ENCODE data around the gene ZBTB4.

The ZBTB4 gene

DNA sequence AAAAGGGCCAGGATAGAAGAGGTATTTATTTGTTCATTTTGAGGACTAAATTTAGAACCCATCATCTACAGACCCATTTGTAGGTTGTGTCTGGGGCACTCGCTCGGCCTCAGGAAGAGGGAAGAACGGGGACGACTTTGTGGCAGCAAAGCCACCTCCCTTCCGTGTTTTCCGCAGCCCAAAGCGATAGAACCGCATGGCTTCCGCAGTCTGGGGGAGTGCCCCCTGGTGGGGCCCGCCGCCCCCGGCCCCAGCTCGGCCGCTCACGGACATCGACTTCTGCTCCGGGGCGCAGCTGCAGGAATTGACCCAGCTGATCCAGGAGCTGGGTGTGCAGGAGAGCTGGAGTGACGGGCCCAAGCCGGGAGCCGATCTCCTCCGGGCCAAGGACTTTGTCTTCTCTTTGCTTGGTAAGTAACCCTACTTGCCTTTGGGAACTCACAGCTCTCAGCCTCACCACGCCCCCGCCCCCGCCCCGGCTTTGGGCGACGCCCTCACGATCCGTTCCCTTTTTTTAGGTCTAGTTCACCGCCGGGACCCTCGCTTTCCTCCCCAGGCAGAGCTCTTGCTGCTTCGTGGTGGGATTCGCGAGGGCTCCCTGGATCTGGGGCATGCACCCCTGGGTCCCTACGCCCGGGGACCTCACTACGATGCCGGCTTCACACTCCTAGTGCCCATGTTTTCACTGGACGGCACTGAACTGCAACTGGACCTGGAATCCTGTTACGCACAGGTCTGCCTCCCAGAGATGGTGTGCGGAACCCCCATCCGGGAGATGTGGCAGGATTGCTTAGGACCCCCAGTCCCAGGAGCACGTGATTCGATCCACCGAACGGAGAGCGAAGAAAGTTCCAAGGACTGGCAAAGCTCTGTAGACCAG, 43.5 kb downstream of the ZBTB4 start:
- peak overlapping the region in 1 of 2 experiments; percentile 6 for H3K18ac ChIP-seq (ENCODE audit: low read depth in 1 of 2, low read length in 2 of 2)
- no peak overlapping the region for H3K14ac ChIP-seq (ENCODE audit: low read length in 2 of 2)
- peaks cover 46% of the 10 kb centered on the region for H3K4me1 ChIP-seq (ENCODE audit: control insufficient read depth, insufficient read depth, low read depth, low read length)
- H4K8ac ChIP-seq (ENCODE audit: low read length), result peak overlapping the region; percentile 73
- H3K27me3 ChIP-seq (ENCODE audit: control insufficient read depth in 1 of 2, insufficient read depth in 1 of 2, low read length in 2 of 2), result peaks cover 23 to 35% of the 10 kb centered on the region in 2 experiments
- DNase-seq, result peak; percentile 48
- no peak overlapping the region for H2AK5ac ChIP-seq (ENCODE audit: low read length, severe bottlenecking)
- H3K4me3 ChIP-seq (ENCODE audit: insufficient read depth in 1 of 2, low read depth in 1 of 2, low read length in 2 of 2), result peak overlapping the region; percentile 60 to 70
- WGBS, result 10% methylated on average over 49 of the region's 49 CpGs
- H2BK120ac ChIP-seq (ENCODE audit: low read depth, low read length), result no peak overlapping the region
- peak overlapping the region; percentile 51 for H3K9ac ChIP-seq (ENCODE audit: low read length)
- peak overlapping the region; percentile 79 for H3K4me2 ChIP-seq (ENCODE audit: low read length, poor library complexity, severe bottlenecking)
- H3K23ac ChIP-seq (ENCODE audit: low read length in 2 of 2), result no peak overlapping the region
- no peak overlapping the region for H2BK12ac ChIP-seq (ENCODE audit: low read length in 2 of 2)
- peak overlapping the region; percentile 72 for H2AFZ ChIP-seq (ENCODE audit: low read depth, low read length)
- peak overlapping the region in 1 of 2 experiments; percentile 57 for H3K4ac ChIP-seq (ENCODE audit: low read depth in 1 of 2, low read length in 2 of 2)
- H3K27ac ChIP-seq (ENCODE audit: low read length, poor library complexity, severe bottlenecking), result peak overlapping the region; percentile 24
- H3K9me3 ChIP-seq (ENCODE audit: control insufficient read depth, low read length), result no peaks in the 10 kb centered on the region
- no peak overlapping the region for H2BK15ac ChIP-seq (ENCODE audit: low read depth, poor library complexity, severe bottlenecking)
- no peak overlapping the region for H2BK5ac ChIP-seq (ENCODE audit: low read depth, low read length, poor library complexity, severe bottlenecking)
- peaks cover 10% of the 10 kb centered on the region for H3K79me1 ChIP-seq (replicated peaks; ENCODE audit: low read length, poor library complexity, severe bottlenecking)
- H3K36me3 ChIP-seq (ENCODE audit: control insufficient read depth in 1 of 2, insufficient read depth in 2 of 2, low read depth in 1 of 2, low read length in 2 of 2), result no peaks in the 10 kb centered on the region
- no peak overlapping the region for H4K91ac ChIP-seq (ENCODE audit: low read length)

DNA sequence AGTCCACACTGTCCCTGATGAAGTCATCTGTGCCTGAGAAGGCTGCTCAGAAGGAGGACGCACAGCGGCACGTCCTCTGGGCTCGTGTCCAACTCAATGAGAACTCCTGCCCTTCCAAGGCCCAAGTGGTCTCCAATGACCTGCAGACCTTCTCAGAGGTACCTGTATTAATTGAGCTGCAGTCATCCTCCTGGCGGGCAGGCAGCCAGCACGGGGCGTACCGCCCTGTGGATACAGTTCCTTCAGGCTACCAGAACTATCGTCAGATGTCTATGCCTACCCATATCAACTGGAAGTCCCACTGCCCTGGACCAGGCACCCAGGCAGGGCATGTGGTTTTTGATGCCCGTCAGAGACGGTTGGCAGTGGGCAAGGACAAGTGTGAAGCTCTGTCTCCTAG, 47.1 kb downstream of the ZBTB4 start:
- Histone ChIP-seq H3K36me3 (ENCODE audit: control insufficient read depth in 1 of 2, insufficient read depth in 2 of 2, low read depth in 1 of 2, low read length in 2 of 2) (no peaks in the 10 kb centered on the region), H3K4me2 (ENCODE audit: low read length, poor library complexity, severe bottlenecking) (no peak overlapping the region), H4K8ac (ENCODE audit: low read length) (no peak overlapping the region), H3K4ac (ENCODE audit: low read depth in 1 of 2, low read length in 2 of 2) (no peak overlapping the region), H3K4me1 (ENCODE audit: control insufficient read depth, insufficient read depth, low read depth, low read length) (peaks cover 16% of the 10 kb centered on the region), H2BK120ac (ENCODE audit: low read depth, low read length) (no peak overlapping the region), H2BK15ac (ENCODE audit: low read depth, poor library complexity, severe bottlenecking) (no peak overlapping the region), H3K79me1 (replicated peaks; ENCODE audit: low read length, poor library complexity, severe bottlenecking) (peaks cover 5% of the 10 kb centered on the region), H3K23ac (ENCODE audit: low read length in 2 of 2) (no peak overlapping the region), H3K27ac (ENCODE audit: low read length, poor library complexity, severe bottlenecking) (no peak overlapping the region), H3K9ac (ENCODE audit: low read length) (no peak overlapping the region), H3K14ac (ENCODE audit: low read length in 2 of 2) (no peak overlapping the region), H3K9me3 (ENCODE audit: control insufficient read depth, low read length) (no peaks in the 10 kb centered on the region), H3K18ac (ENCODE audit: low read depth in 1 of 2, low read length in 2 of 2) (no peak overlapping the region), H2BK5ac (ENCODE audit: low read depth, low read length, poor library complexity, severe bottlenecking) (no peak overlapping the region), H4K91ac (ENCODE audit: low read length) (no peak overlapping the region), H2AK5ac (ENCODE audit: low read length, severe bottlenecking) (no peak overlapping the region), H3K4me3 (ENCODE audit: insufficient read depth in 1 of 2, low read depth in 1 of 2, low read length in 2 of 2) (no peak overlapping the region), H2BK12ac (ENCODE audit: low read length in 2 of 2) (no peak overlapping the region), H3K27me3 (ENCODE audit: control insufficient read depth in 1 of 2, insufficient read depth in 1 of 2, low read length in 2 of 2) (peaks cover under 1 to 5% of the 10 kb centered on the region in 2 experiments), H2AFZ (ENCODE audit: low read depth, low read length) (no peak overlapping the region)
- 93% methylated on average over 11 of the region's 11 CpGs for WGBS
- no peak for DNase-seq

DNA sequence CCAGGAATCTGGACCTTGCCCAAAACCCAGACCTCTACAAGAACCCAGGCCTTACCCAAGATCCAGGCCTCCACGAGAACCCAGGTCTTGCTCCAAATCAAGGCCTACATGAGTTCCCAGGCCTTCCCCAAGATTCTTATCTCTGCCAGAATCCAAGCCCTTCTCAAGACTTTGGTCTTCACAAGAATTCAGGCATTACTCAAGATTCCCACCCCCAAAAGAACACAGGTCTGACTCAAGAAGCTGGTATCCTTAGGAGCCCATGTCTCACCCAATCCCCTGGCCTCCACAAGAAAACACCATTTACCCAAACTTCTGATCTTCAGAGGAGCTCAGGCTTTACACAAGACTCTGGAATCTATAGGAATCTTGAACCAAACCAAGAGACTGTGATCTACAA, 48.2 kb downstream of the ZBTB4 start:
- Histone ChIP-seq H3K9me3 (ENCODE audit: control insufficient read depth, low read length) (no peaks in the 10 kb centered on the region), H3K36me3 (ENCODE audit: control insufficient read depth in 1 of 2, insufficient read depth in 2 of 2, low read depth in 1 of 2, low read length in 2 of 2) (no peaks in the 10 kb centered on the region), H2BK120ac (ENCODE audit: low read depth, low read length) (no peak overlapping the region), H4K8ac (ENCODE audit: low read length) (no peak overlapping the region), H2BK12ac (ENCODE audit: low read length in 2 of 2) (no peak overlapping the region), H3K18ac (ENCODE audit: low read depth in 1 of 2, low read length in 2 of 2) (no peak overlapping the region), H3K14ac (ENCODE audit: low read length in 2 of 2) (no peak overlapping the region), H3K4me3 (ENCODE audit: insufficient read depth in 1 of 2, low read depth in 1 of 2, low read length in 2 of 2) (no peak overlapping the region), H3K4ac (ENCODE audit: low read depth in 1 of 2, low read length in 2 of 2) (no peak overlapping the region), H3K4me1 (ENCODE audit: control insufficient read depth, insufficient read depth, low read depth, low read length) (peaks cover 6% of the 10 kb centered on the region), H2BK5ac (ENCODE audit: low read depth, low read length, poor library complexity, severe bottlenecking) (no peak overlapping the region), H3K4me2 (ENCODE audit: low read length, poor library complexity, severe bottlenecking) (no peak overlapping the region), H2AK5ac (ENCODE audit: low read length, severe bottlenecking) (no peak overlapping the region), H3K79me1 (replicated peaks; ENCODE audit: low read length, poor library complexity, severe bottlenecking) (peaks cover under 1% of the 10 kb centered on the region), H2AFZ (ENCODE audit: low read depth, low read length) (no peak overlapping the region), H3K27me3 (ENCODE audit: control insufficient read depth in 1 of 2, insufficient read depth in 1 of 2, low read length in 2 of 2) (peaks cover 0 to 2% of the 10 kb centered on the region in 2 experiments), H3K23ac (ENCODE audit: low read length in 2 of 2) (no peak overlapping the region), H2BK15ac (ENCODE audit: low read depth, poor library complexity, severe bottlenecking) (no peak overlapping the region), H4K91ac (ENCODE audit: low read length) (no peak overlapping the region), H3K27ac (ENCODE audit: low read length, poor library complexity, severe bottlenecking) (no peak overlapping the region), H3K9ac (ENCODE audit: low read length) (no peak overlapping the region)
- WGBS, result 65% methylated on average over 1 of the region's 1 CpG
- DNase-seq, result no peak

DNA sequence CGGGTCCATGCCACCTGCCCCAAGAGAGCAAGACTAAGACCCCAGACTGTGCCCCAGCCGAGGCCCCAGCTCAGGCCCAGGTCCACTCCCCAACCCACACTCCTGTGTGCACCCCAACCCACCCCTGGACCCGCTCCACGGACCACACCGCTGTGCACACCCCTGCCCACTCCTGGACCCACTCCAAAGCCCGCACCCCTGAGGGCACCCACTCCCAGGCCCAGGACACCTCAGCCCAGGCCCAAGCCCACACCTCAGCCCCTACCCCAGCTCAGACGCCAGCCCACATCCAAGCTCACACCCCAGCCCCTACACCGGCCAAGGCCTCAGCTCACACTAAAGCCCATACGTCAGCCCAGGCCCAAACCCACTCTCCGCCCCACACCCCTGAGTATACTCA, 49.7 kb downstream of the ZBTB4 start:
- no peaks in the 10 kb centered on the region for H3K9me3 ChIP-seq (ENCODE audit: control insufficient read depth, low read length)
- H4K91ac ChIP-seq (ENCODE audit: low read length), result no peak overlapping the region
- H3K23ac ChIP-seq (ENCODE audit: low read length in 2 of 2), result no peak overlapping the region
- H3K18ac ChIP-seq (ENCODE audit: low read depth in 1 of 2, low read length in 2 of 2), result no peak overlapping the region
- no peak overlapping the region for H2BK5ac ChIP-seq (ENCODE audit: low read depth, low read length, poor library complexity, severe bottlenecking)
- no peak overlapping the region for H2BK12ac ChIP-seq (ENCODE audit: low read length in 2 of 2)
- DNase-seq, result no peak
- H3K4me3 ChIP-seq (ENCODE audit: insufficient read depth in 1 of 2, low read depth in 1 of 2, low read length in 2 of 2), result no peak overlapping the region
- no peaks in the 10 kb centered on the region for H3K79me1 ChIP-seq (replicated peaks; ENCODE audit: low read length, poor library complexity, severe bottlenecking)
- no peak overlapping the region for H3K27ac ChIP-seq (ENCODE audit: low read length, poor library complexity, severe bottlenecking)
- H2AFZ ChIP-seq (ENCODE audit: low read depth, low read length), result no peak overlapping the region
- H3K4me2 ChIP-seq (ENCODE audit: low read length, poor library complexity, severe bottlenecking), result no peak overlapping the region
- no peak overlapping the region for H2BK120ac ChIP-seq (ENCODE audit: low read depth, low read length)
- no peaks in the 10 kb centered on the region for H3K36me3 ChIP-seq (ENCODE audit: control insufficient read depth in 1 of 2, insufficient read depth in 2 of 2, low read depth in 1 of 2, low read length in 2 of 2)
- no peak overlapping the region for H4K8ac ChIP-seq (ENCODE audit: low read length)
- no peak overlapping the region for H2BK15ac ChIP-seq (ENCODE audit: low read depth, poor library complexity, severe bottlenecking)
- H2AK5ac ChIP-seq (ENCODE audit: low read length, severe bottlenecking), result no peak overlapping the region
- H3K14ac ChIP-seq (ENCODE audit: low read length in 2 of 2), result no peak overlapping the region
- peaks cover 0 to 8% of the 10 kb centered on the region in 2 experiments for H3K27me3 ChIP-seq (ENCODE audit: control insufficient read depth in 1 of 2, insufficient read depth in 1 of 2, low read length in 2 of 2)
- H3K4me1 ChIP-seq (ENCODE audit: control insufficient read depth, insufficient read depth, low read depth, low read length), result no peaks in the 10 kb centered on the region
- no peak overlapping the region for H3K4ac ChIP-seq (ENCODE audit: low read depth in 1 of 2, low read length in 2 of 2)
- WGBS, result 93% methylated on average over 10 of the region's 10 CpGs
- no peak overlapping the region for H3K9ac ChIP-seq (ENCODE audit: low read length)
